ENCODE results near the gene SLC35E1.

Gene SLC35E1

GRCh38 chr19:16572332-16573211 is at the start of gene SLC35E1:
TSS of gene SLC35E1 (minus strand) at chr19:16572415. CDS start at chr19:16572364, 51 bp downstream.
- peak; percentile 55 to 97 (median 92) for DNase-seq

DNA sequence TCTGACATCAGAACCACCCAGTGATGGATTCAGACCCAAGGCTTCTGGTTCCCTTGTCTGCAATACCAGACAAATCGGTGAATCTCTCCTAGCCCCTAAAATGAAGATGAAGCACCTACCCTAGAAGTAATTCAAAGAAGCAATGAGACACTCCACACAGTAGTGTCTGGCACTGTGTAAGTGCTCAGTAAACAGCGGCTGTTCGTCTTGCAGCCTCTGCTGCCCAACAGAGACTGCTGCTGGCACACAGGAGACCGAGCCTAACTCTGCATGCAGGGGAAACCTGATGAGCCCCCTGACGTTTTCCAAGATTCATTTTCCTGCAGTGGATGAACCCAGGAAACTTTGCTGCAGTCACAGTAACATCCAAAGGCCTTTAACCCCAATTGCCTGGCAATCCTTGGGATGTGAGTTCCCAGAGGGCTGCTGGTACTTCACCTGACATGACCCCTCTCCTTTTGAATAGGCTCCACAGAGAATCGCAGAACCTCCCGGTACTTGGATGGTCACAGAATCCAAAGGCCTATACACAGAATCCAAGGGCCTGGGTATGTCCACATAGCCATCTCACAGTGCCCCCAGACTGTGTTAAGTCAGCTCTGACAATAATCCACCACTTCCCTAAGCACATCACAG is 49.1 kb upstream of the SLC35E1 start:
- no peak for DNase-seq

DNA sequence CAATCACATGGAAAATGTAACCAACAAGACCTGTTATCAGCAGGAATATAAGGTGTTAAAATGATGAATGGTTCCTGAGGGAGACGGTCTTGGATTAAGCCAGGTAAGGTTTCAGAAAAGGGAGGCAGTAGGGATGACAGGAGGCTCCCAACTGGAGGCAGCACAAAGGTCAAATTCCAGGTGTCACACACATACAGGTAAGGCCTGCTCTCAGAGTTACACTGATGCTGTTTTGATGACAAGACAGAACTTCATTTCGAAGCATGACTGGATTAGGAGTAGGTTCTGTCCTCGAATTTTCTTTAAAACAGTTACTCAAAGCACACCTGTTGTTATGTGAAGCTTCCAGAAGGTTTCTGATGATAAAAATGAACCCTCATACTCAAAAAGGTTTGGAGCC is 48.4 kb upstream of the SLC35E1 start:
- DNase-seq, result no peak

DNA sequence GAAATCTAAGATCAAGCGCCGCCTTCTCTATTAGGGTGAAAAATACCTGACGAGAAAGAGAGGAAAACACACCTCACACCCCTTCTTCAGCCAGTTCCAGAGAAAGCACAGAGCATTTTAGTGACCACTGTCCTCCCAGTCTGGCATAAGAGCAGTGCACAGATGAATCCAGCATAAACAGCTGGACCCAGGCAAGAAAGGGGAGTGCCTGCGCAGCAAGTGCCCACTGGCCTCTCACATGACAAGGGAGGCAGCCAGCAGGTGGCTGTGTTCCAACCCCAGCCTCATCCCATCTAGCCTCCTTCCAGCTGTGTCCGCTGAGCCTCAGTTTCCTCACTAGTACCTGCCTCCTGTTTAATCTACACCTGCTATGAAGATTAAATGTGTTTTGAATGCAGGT is 47.8 kb upstream of the SLC35E1 start:
- DNase-seq, result peak in 3 of 58 donors; percentile 3 to 44 (median 10)

DNA sequence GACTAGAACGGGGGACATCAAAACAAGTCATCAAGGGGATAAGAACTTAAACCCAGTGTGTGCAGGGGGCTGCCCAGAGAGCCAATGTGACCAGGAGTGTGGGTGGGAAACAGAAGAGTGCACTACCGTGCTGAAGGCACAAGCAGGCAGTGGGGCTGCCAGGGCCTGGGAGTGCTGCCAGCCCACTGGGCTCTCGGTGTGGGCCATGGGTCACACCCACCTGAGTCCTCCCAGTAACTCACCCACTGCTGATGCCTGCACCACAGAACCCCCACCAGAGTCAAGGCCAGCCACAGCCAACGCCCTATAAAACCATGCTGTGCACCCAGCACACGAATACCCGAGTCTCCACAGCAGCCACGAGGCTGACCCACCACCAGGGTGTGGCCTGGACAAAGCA is 47.2 kb upstream of the SLC35E1 start:
- peak in 6 of 58 donors; percentile 0 to 17 (median 5) for DNase-seq

- no peak for DNase-seq
Observed at GRCh38 chr19:16618248-16618647, 46.0 kb upstream of the SLC35E1 start.

DNA sequence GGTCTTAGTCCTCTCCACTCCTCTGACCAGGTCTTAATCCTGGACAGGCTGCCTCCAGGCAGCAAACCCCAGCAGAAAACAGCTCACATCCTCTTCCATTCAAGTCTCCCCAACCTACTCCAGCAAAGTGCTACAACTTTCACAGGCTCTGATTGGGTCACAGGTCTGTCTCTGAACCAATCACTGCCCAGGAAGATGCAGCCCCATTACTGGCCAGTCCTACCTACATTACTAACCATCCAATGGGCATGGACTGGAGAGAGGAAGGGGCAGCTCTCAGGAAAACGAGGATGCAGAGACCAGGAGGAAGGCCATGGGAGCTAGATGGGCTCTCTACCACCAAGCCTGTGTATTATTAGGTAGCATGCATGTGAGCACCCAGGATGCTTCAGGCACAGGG is 43.6 kb upstream of the SLC35E1 start:
- DNase-seq, result no peak

- DNase-seq, result no peak
Observed at GRCh38 chr19:16614941-16615340, 42.7 kb upstream of the SLC35E1 start.

- DNase-seq, result no peak
Observed at GRCh38 chr19:16613841-16614240, 41.6 kb upstream of the SLC35E1 start.

DNA sequence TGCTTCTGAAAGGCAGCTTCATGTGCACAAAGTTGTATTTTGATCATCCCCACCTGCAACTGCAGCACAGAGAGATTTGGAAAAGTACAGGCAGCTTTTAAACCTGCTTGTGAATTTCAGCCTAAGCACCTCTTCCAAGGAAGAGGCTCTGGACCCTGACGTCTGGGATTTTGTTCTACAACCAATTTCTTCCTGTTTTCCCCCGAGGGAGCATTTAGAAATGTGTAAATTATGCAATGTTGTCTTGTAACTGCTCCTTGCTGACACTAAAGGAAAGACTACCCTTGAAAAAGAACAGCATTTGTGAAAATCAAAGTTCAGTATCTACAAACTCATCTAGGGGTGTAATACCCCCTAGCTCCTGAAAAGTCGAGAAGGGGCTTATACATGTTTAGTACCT is 40.4 kb upstream of the SLC35E1 start:
- no peak for DNase-seq

DNA sequence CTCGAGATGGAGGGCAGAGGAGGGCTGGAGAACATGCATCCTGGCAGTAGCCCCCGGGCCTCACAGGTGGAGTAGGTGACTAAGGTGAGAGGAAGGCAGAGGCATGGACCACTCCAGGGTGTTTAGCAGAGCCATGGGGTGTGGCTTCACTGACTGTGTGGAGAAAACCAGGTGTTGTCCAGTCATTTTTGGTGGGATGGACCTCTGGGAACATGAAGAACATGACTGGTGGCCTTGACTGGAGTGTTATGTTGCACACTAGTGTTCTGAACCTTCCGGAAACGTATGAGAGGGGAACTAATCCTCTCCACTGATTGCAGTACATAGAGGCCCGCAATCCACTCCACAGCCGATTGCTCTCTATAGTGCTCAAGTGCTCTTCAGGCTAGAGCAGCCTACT is 38.9 kb upstream of the SLC35E1 start:
- DNase-seq, result no peak

GRCh38 chr19:16609511-16610200 is 37.4 kb upstream of the SLC35E1 start:
- no peak for DNase-seq

- DNase-seq, result peak in 2 of 58 donors; percentile 27 to 54
Observed at GRCh38 chr19:16608290-16608739, 36.1 kb upstream of the SLC35E1 start.

DNA sequence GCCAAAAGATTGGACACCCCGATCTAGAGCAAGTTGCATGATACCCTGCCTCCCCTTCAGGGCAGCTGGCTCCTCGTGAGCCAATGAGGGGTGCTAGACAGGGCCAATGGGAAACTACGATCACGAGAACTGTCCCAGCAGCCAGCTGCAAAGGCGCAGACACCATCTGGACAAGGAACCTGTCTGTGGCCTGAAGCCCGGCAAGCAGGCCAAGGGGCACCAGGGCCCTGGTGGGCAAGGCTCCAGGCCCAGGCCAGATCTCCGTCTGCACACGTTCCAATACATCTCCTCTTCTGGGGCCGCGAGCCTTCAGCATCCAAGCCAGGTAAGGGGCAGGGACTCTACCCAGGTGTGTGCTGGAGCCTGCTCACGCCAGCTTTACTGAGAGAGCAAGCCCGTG is 35.6 kb upstream of the SLC35E1 start:
- DNase-seq, result peak in 3 of 58 donors; percentile 9 to 27 (median 19)

GRCh38 chr19:16605553-16605994 is 33.4 kb upstream of the SLC35E1 start:
- DNase-seq, result peak in 4 of 58 donors; percentile 11 to 17 (median 16)

GRCh38 chr19:16605115-16605514 is 32.9 kb upstream of the SLC35E1 start:
- DNase-seq, result no peak

GRCh38 chr19:16604615-16605014 is 32.4 kb upstream of the SLC35E1 start:
- no peak for DNase-seq

DNA sequence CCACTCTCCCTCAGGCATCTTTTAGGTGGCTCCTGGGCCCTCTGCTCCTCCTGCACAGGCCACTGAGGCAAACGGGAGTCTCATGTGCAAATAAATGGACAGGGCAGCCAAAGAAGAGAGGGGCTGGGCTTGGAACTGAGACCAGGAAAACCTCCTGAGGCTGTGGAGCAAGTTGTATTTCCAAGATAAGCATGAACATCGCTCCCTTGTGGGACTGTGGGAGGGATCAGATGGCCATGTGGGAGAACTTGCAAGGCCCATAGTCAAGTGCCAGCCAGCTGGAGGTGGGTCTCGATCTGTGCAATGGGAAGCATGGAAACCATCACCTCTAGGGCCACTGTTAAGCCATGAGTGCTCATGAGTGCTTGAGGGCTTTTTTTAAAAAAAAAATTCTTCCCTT is 30.9 kb upstream of the SLC35E1 start:
- DNase-seq, result no peak

GRCh38 chr19:16601378-16602052 is 29.3 kb upstream of the SLC35E1 start:
- no peak for DNase-seq

DNA sequence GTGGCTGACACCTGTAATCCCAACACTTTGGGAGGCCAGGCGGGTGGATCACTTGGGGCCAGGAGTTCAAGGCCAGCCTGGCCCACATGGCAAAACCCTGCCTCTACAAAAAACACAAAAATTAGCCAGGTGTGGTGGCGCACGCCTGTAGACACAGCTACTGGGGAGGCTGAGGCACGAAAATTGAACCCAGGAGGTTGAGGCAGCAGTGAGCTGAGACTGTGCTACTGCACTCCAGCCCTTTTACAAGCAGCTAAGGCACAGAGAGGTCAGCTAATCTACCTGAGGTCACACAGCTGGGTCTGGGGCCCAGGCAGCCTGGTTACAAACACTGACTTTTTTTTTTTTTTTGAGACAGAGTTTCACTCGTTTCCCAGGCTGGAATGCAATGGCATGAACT is 28.6 kb upstream of the SLC35E1 start:
- DNase-seq, result no peak

DNA sequence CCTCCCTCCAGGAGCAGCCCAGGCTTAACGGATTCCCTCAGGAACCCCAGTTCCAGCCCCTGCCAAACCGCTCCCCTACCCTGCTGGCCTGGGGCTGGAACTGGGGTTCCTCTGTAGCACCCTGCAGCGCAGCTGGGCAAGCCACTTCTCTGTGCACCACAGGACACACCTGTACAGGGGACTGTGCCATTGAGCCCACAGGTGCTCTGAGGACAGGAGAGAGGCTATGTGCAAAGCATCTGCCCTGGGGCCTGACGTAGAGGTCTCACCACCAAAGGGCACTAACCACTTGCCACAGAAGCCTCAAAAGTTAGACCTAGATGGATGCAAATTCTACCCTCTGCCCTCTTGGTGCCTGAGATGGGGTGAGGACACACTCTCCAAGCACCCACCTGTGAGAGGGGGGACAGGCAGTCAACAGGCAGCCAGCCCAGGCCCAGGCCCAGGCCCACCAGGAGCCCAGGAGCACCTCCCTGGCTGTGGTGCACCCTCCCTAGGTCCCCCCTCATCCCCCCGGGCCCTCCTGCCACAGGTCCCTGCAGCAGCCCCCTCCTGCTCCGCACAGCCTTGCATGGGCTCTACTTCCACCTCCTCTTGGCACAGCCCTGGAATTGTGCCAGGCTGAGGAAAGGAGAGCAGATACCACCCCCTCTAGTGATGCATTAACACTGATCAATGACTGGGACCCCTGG is 27.6 kb upstream of the SLC35E1 start:
- no peak for DNase-seq

Data from anterior cingulate cortex (tissue), 58 donors.